Breast epithelium (tissue), 4 donors: ENCODE data around the gene ZNF331. TPM values are rescaled to one million over a fixed set of nuclear protein-coding genes. Genes with fewer than 3 reads are reported as not detected.
A peak's percentile ranks its signal among the peaks of the same experiment; 100 is the strongest.

ENCODE experiments used
- DNase-seq, 2 donors: peaks; one replicate each; pipeline ENCODE4 v3.0.0-alpha.2; 2019; ENCODE audit warnings: low spot score in 2 of 2
- H3K27ac ChIP-seq, 2 donors: fragments of 200-600 bp; sonication (generic) in 1 of 2; one replicate each; pipeline ENCODE4 v1.5.1; 2016 to 2019; ENCODE audit warnings: mild to moderate bottlenecking in 1 of 2
- H3K27me3 ChIP-seq, 2 donors: fragments of 200-600 bp; sonication (generic) in 1 of 2; one replicate each; pipeline versions ENCODE4 v1.5.1 to v1.6.0; 2017 to 2019; ENCODE audit warnings: control low read depth in 1 of 2, mild to moderate bottlenecking in 1 of 2
- H3K36me3 ChIP-seq: fragments of 200-600 bp; one replicate; pipeline ENCODE4 v1.5.1; 2019
- H3K4me1 ChIP-seq, 2 donors: fragments of 200-600 bp; sonication (generic); one replicate each; pipeline ENCODE4 v1.5.1; 2016 to 2019; ENCODE audit warnings: control low read depth in 1 of 2
- H3K4me3 ChIP-seq, 3 donors: fragments of 200-600 bp; sonication (generic); 1 replicate in 2 of 3; 2 replicates in 1 of 3; pipeline ENCODE4 v1.5.1; 2016 to 2019; ENCODE audit warnings: mild to moderate bottlenecking in 3 of 3, moderate library complexity in 2 of 3
- H3K9me3 ChIP-seq, 2 donors: fragments of 200-600 bp; sonication (generic) in 1 of 2; one replicate each; pipeline ENCODE4 v1.5.1; 2016 to 2019; ENCODE audit warnings: control low read depth in 1 of 2
- CTCF ChIP-seq, 3 donors: fragments of 450-650 bp; IDR thresholded peaks; one replicate each; pipeline ENCODE4 v1.5.1; 2016 to 2017; ENCODE audit warnings: antibody characterized with exemption in 3 of 3, mild to moderate bottlenecking in 3 of 3, moderate library complexity in 3 of 3
- POLR2A ChIP-seq: fragments of 450-650 bp; IDR thresholded peaks from one replicate; pipeline ENCODE4 v1.6.1; 2016; ENCODE audit warnings: antibody characterized with exemption, mild to moderate bottlenecking, moderate library complexity
- POLR2AphosphoS5 ChIP-seq, 3 donors: sonication (generic); formaldehyde crosslinking; IDR thresholded peaks; one replicate each; pipeline ENCODE4 v1.6.1; 2017; ENCODE audit warnings: antibody characterized with exemption in 3 of 3
- intact Hi-C: fragments of 100-400 bp; cut with DNase I; formaldehyde crosslinking; loops from one replicate; pipeline ENCODE4 v1.15.1; 2023; ENCODE audit warnings: low total_unique reads
- total RNA-seq, 3 donors: library from RNA; depleted of rRNA; stranded (reverse); fragments of >200 nt; gene quantifications; one replicate each; pipeline ENCODE4 v1.1.0, GENCODE V29; 2016

Gene ZNF331
- total RNA-seq, 3 donors from 2014 or later: 19.5 to 84.4 (median 46.5) TPM

GRCh38 chr19:53586277-53586691 is 48.3 kb downstream of the ZNF331 start:
- no peaks in the 10 kb centered on the region for H3K36me3 ChIP-seq
- no peaks in the 10 kb centered on the region for H3K4me1 ChIP-seq
- no peak for TF ChIP-seq CTCF (IDR thresholded peaks at IDR 0.05)
- TF ChIP-seq POLR2AphosphoS5 (IDR thresholded peaks at IDR 0.05): no peak
- no peak for TF ChIP-seq POLR2A

GRCh38 chr19:53594811-53595509 is 57.0 kb downstream of the ZNF331 start:
- TF ChIP-seq POLR2A (no peak), CTCF (IDR thresholded peaks at IDR 0.05) (no peak), POLR2AphosphoS5 (IDR thresholded peaks at IDR 0.05) (no peak)

More at GRCh38 chr19:53586277-53586691, 48.3 kb downstream of the ZNF331 start:
- intact Hi-C loops: no loop called here
- H3K4me3 ChIP-seq: no peak overlapping the region
- no peaks in the 10 kb centered on the region for H3K27me3 ChIP-seq
- peaks cover 0 to under 1% of the 10 kb centered on the region in 2 donors for H3K9me3 ChIP-seq
- H3K27ac ChIP-seq: no peak overlapping the region
- no peak for DNase-seq

GRCh38 chr19:53595510-53595867 is 57.5 kb downstream of the ZNF331 start:
- no peak for DNase-seq
- intact Hi-C loops: no loop called here
- Histone ChIP-seq H3K4me1 (no peaks in the 10 kb centered on the region), H3K9me3 (peaks cover 0 to 9% of the 10 kb centered on the region in 2 donors), H3K27ac (peak overlapping the region in 1 of 2 donors; percentile 52), H3K4me3 (no peak overlapping the region), H3K36me3 (no peaks in the 10 kb centered on the region), H3K27me3 (no peaks in the 10 kb centered on the region)
- TF ChIP-seq CTCF (IDR thresholded peaks at IDR 0.05): no peak
- no peak for TF ChIP-seq POLR2A
- TF ChIP-seq POLR2AphosphoS5 (IDR thresholded peaks at IDR 0.05): no peak

More at GRCh38 chr19:53594811-53595509, 57.0 kb downstream of the ZNF331 start:
- Histone ChIP-seq H3K4me3 (no peak overlapping the region), H3K36me3 (no peaks in the 10 kb centered on the region), H3K27ac (peak overlapping the region in 1 of 2 donors; percentile 52), H3K4me1 (no peaks in the 10 kb centered on the region), H3K9me3 (peaks cover 0 to 9% of the 10 kb centered on the region in 2 donors), H3K27me3 (no peaks in the 10 kb centered on the region)
- no peak for DNase-seq
- intact Hi-C loops: no loop called here

GRCh38 chr19:53596056-53596455 is 58.1 kb downstream of the ZNF331 start:
- H3K27ac ChIP-seq: peak overlapping the region in 1 of 2 donors; percentile 52
- no peak for TF ChIP-seq POLR2A
- TF ChIP-seq CTCF (IDR thresholded peaks at IDR 0.05): no peak
- TF ChIP-seq POLR2AphosphoS5 (IDR thresholded peaks at IDR 0.05): no peak
- no peak for DNase-seq
- H3K36me3 ChIP-seq: no peaks in the 10 kb centered on the region
- intact Hi-C loops: no loop called here
- no peaks in the 10 kb centered on the region for H3K27me3 ChIP-seq
- H3K4me1 ChIP-seq: no peaks in the 10 kb centered on the region
- H3K4me3 ChIP-seq: no peak overlapping the region
- H3K9me3 ChIP-seq: peaks cover 0 to 11% of the 10 kb centered on the region in 2 donors

GRCh38 chr19:53597023-53597422 is 59.1 kb downstream of the ZNF331 start:
- Histone ChIP-seq H3K27ac (peak overlapping the region in 1 of 2 donors; percentile 82), H3K27me3 (no peaks in the 10 kb centered on the region), H3K4me3 (no peak overlapping the region), H3K9me3 (peaks cover 0 to 11% of the 10 kb centered on the region in 2 donors), H3K4me1 (no peaks in the 10 kb centered on the region), H3K36me3 (no peaks in the 10 kb centered on the region)
- DNase-seq: peak in 1 of 2 donors; percentile 89
- intact Hi-C loops: no loop called here
- peak in 2 of 3 donors; percentile 42 to 43 for TF ChIP-seq POLR2AphosphoS5 (IDR thresholded peaks at IDR 0.05)
- TF ChIP-seq POLR2A: no peak
- no peak for TF ChIP-seq CTCF (IDR thresholded peaks at IDR 0.05)
